Suppressor macrophage treated with lipopolysaccharide for 1 hour (primary cell): Measurements from ENCODE around the gene WDR37.
"Not testable (repeated sequence)": the region's sequence is repeated elsewhere in the genome, so short reads cannot be mapped to it uniquely, and the experiment has no call there.

Experiments
- DNase-seq, 3 donors: peaks; one replicate each; pipeline ENCODE4 v3.0.0-alpha.2; 2020 to 2022

Gene WDR37

GRCh38 chr10:1109795-1110673 is 53.8 kb downstream of the WDR37 start:
- DNase-seq = peak; percentile 33 to 54 (median 54)

GRCh38 chr10:1110674-1111119 is 54.5 kb downstream of the WDR37 start:
- no peak for DNase-seq

- DNase-seq = no peak
These were observed 58.1 kb downstream of the WDR37 start for GRCh38 chr10:1114315-1114714.

- DNase-seq = no peak
These were observed 58.8 kb downstream of the WDR37 start for GRCh38 chr10:1114719-1115606.

GRCh38 chr10:1115607-1115955 is 59.4 kb downstream of the WDR37 start:
- no peak for DNase-seq

GRCh38 chr10:1116051-1116450 is 59.9 kb downstream of the WDR37 start:
- no peak for DNase-seq

GRCh38 chr10:1116696-1117280 is 60.6 kb downstream of the WDR37 start:
- DNase-seq = no peak

GRCh38 chr10:1117651-1118050 is 61.5 kb downstream of the WDR37 start:
- DNase-seq = no peak

GRCh38 chr10:1118318-1118717 is 62.1 kb downstream of the WDR37 start:
- not testable (repeated sequence) for DNase-seq

GRCh38 chr10:1119027-1119426 is 62.8 kb downstream of the WDR37 start:
- no peak for DNase-seq

GRCh38 chr10:1119501-1119900 is 63.3 kb downstream of the WDR37 start:
- DNase-seq = no peak

- no peak for DNase-seq
These were observed 64.1 kb downstream of the WDR37 start for GRCh38 chr10:1120306-1120705.

- no peak for DNase-seq
These were observed 64.6 kb downstream of the WDR37 start for GRCh38 chr10:1120801-1121211.

GRCh38 chr10:1121271-1121970 is 65.2 kb downstream of the WDR37 start:
- no peak for DNase-seq

GRCh38 chr10:1122349-1122748 is 66.2 kb downstream of the WDR37 start:
- DNase-seq = no peak

GRCh38 chr10:1123198-1123597 is 67.0 kb downstream of the WDR37 start:
- DNase-seq = peak; percentile 68 to 82 (median 71)

GRCh38 chr10:1123972-1124371 is 67.8 kb downstream of the WDR37 start:
- no peak for DNase-seq

GRCh38 chr10:1124796-1125195 is 68.6 kb downstream of the WDR37 start:
- DNase-seq = no peak

GRCh38 chr10:1126461-1126860 is 70.3 kb downstream of the WDR37 start:
- no peak for DNase-seq

- DNase-seq = no peak
These were observed 71.4 kb downstream of the WDR37 start for GRCh38 chr10:1127629-1128028.

GRCh38 chr10:1128115-1128514 is 71.9 kb downstream of the WDR37 start:
- no peak for DNase-seq

GRCh38 chr10:1128649-1129048 is 72.5 kb downstream of the WDR37 start:
- DNase-seq = no peak

- no peak for DNase-seq
These were observed 74.0 kb downstream of the WDR37 start for GRCh38 chr10:1130226-1130625.
